DOHH2 (cell line): ENCODE results near the gene PPP4R2.

Source experiments
- H3F3A ChIP-seq: fragments of 200-600 bp; sonication (generic), shearing (Covaris generic); 2 replicates; pipeline ENCODE4 v1.6.0; 2016; ENCODE audit warnings: antibody characterized with exemption, mild to moderate bottlenecking; ENCODE audit not compliant: control insufficient read depth, insufficient read depth
- H3K27ac ChIP-seq: fragments of 200-600 bp; sonication (generic); 2 replicates; pipeline ENCODE4 v1.5.1; 2014; ENCODE audit warnings: low read depth, mild to moderate bottlenecking, low read length, moderate library complexity
- H3K27me3 ChIP-seq: fragments of 200-600 bp; sonication (generic); 2 replicates; pipeline ENCODE4 v1.6.1; 2014; ENCODE audit warnings: mild to moderate bottlenecking, low read length, mixed read lengths; ENCODE audit not compliant: control insufficient read depth
- H3K36me3 ChIP-seq: fragments of 200-600 bp; sonication (generic); 2 replicates; pipeline ENCODE4 v1.6.1; 2014; ENCODE audit warnings: mild to moderate bottlenecking, low read length, moderate library complexity, mixed read lengths; ENCODE audit not compliant: control insufficient read depth
- H3K4me1 ChIP-seq: fragments of 200-600 bp; sonication (generic); 2 replicates; pipeline ENCODE4 v1.6.1; 2014; ENCODE audit warnings: mild to moderate bottlenecking, low read length, mixed read lengths; ENCODE audit not compliant: control insufficient read depth
- H3K4me2 ChIP-seq: fragments of 200-600 bp; sonication (generic); 2 replicates; pipeline ENCODE4 v1.6.0; 2014; ENCODE audit warnings: mild to moderate bottlenecking, low read length, moderate library complexity
- H3K4me3 ChIP-seq: fragments of 200-600 bp; sonication (generic); 2 replicates; pipeline ENCODE4 v1.5.1; 2014; ENCODE audit warnings: mild to moderate bottlenecking, low read length, mixed read lengths
- H3K79me2 ChIP-seq: fragments of 200-600 bp; sonication (generic); 2 replicates; pipeline ENCODE4 v1.6.1; 2014; ENCODE audit warnings: mild to moderate bottlenecking, low read length, mixed read lengths; ENCODE audit not compliant: control insufficient read depth
- H3K9me2 ChIP-seq: fragments of 200-600 bp; sonication (generic); replicated peaks from 2 replicates; pipeline ENCODE4 v1.6.1; 2014; ENCODE audit warnings: mild to moderate bottlenecking, low read length, mixed read lengths; ENCODE audit not compliant: control insufficient read depth
- H3K9me3 ChIP-seq: fragments of 200-600 bp; sonication (generic); 2 replicates; pipeline ENCODE4 v1.6.1; 2014; ENCODE audit warnings: antibody characterized with exemption, low read length, mixed read lengths; ENCODE audit not compliant: control insufficient read depth, insufficient read depth
- H4K20me1 ChIP-seq: fragments of 200-600 bp; sonication (generic); 2 replicates; pipeline ENCODE4 v1.6.0; 2014; ENCODE audit warnings: low read depth, mild to moderate bottlenecking, antibody characterized with exemption, low read length, moderate library complexity; ENCODE audit not compliant: control insufficient read depth, insufficient read depth
- EZH2phosphoT487 ChIP-seq: fragments of 200-600 bp; sonication (generic); IDR thresholded peaks from 2 replicates; pipeline ENCODE4 v1.6.1; 2017; ENCODE audit warnings: borderline replicate concordance, mild to moderate bottlenecking, antibody characterized with exemption, low read length, moderate library complexity, mixed read lengths
- TF ChIP-seq, protein P1 (sequence below): fragments of 200-600 bp; sonication (generic); IDR thresholded peaks from one replicate; pipeline ENCODE4 v1.5.1; 2014; ENCODE audit warnings: antibody characterized with exemption, mild to moderate bottlenecking, low read depth, low read length; ENCODE audit not compliant: poor library complexity, severe bottlenecking

PPP4R2 gene

DNA sequence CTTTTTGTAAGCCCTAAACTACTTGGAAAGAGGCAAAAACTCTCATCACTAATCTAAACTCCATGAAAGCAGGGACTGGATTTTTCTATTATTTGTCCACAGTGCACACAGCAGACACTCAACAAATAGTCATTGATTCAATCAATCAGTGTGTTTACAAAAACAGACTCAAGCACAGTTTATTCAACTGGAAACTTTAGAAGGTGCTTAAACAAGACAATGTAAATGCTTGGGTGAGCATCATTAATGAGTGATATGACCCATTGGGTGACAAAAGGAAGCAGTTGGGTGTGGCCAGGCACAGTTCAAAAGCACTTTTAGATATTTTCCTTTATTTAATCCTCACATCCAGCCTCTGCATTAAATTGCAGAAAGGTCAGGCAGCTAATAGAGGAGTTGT, 32.0 kb upstream of the PPP4R2 start:
- TF ChIP-seq, protein P1, sequence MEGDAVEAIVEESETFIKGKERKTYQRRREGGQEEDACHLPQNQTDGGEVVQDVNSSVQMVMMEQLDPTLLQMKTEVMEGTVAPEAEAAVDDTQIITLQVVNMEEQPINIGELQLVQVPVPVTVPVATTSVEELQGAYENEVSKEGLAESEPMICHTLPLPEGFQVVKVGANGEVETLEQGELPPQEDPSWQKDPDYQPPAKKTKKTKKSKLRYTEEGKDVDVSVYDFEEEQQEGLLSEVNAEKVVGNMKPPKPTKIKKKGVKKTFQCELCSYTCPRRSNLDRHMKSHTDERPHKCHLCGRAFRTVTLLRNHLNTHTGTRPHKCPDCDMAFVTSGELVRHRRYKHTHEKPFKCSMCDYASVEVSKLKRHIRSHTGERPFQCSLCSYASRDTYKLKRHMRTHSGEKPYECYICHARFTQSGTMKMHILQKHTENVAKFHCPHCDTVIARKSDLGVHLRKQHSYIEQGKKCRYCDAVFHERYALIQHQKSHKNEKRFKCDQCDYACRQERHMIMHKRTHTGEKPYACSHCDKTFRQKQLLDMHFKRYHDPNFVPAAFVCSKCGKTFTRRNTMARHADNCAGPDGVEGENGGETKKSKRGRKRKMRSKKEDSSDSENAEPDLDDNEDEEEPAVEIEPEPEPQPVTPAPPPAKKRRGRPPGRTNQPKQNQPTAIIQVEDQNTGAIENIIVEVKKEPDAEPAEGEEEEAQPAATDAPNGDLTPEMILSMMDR = no peak
- TF ChIP-seq EZH2phosphoT487 = no peak
- no peak overlapping the region for H3K27ac ChIP-seq
- H3K4me1 ChIP-seq = peaks cover 10% of the 10 kb centered on the region
- H3K4me2 ChIP-seq = peak overlapping the region; percentile 21
- H4K20me1 ChIP-seq = no peaks in the 10 kb centered on the region
- H3K36me3 ChIP-seq = no peaks in the 10 kb centered on the region
- H3K9me2 ChIP-seq = no peaks in the 10 kb centered on the region
- peaks cover 2% of the 10 kb centered on the region; the same call in 1 of the 2 replicates for H3K27me3 ChIP-seq
- no peak overlapping the region for H3K4me3 ChIP-seq
- H3F3A ChIP-seq = no peaks in the 10 kb centered on the region
- no peaks in the 10 kb centered on the region for H3K9me3 ChIP-seq
- no peaks in the 10 kb centered on the region for H3K79me2 ChIP-seq

DNA sequence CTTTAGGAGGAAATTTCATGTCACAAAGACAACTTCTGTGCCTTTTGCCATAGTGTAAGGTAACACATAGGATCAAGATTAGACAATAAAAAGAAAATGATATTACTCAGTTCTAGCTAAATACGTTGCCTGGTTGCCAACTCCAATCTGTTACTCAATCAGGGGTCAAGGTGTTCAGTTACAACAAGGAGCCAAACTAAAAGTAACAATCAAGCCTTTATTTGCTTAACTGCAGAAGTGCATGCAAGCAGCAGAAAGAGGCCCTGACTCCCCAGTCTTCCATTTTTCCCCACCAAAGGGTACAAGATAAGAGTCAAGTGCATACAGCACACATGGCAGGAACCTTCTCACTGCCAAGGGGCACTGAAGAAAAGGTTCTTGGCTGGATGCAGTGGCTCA, 28.3 kb upstream of the PPP4R2 start:
- H3F3A ChIP-seq = no peaks in the 10 kb centered on the region
- no peaks in the 10 kb centered on the region for H3K27me3 ChIP-seq
- peaks cover 10% of the 10 kb centered on the region for H3K4me1 ChIP-seq
- H3K36me3 ChIP-seq = no peaks in the 10 kb centered on the region
- H3K4me3 ChIP-seq = no peak overlapping the region
- H3K9me2 ChIP-seq = no peaks in the 10 kb centered on the region
- no peaks in the 10 kb centered on the region for H3K9me3 ChIP-seq
- H3K27ac ChIP-seq = no peak overlapping the region
- no peak overlapping the region for H3K4me2 ChIP-seq
- no peak for TF ChIP-seq EZH2phosphoT487
- TF ChIP-seq, protein P1 = no peak
- H3K79me2 ChIP-seq = no peaks in the 10 kb centered on the region
- no peaks in the 10 kb centered on the region for H4K20me1 ChIP-seq

DNA sequence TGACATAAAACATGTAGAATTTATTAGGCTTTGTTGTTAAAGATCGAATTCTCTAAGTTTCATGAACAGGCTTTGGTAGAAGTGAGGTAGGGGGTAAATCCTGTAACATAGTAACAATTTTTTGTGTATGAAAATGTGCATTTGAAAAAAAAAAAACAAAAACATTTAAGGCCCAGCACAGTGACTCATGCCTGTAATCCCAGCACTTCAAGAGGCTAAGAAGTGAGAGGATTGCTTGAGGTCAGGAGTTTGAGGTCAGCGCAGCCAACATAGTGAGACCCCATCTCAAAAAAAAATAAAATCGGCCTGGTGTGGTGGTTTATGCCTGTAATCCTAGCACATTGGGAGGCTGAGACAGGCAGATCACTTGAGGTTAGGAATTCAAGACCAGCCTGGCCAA, 26.8 kb upstream of the PPP4R2 start:
- H3K4me3 ChIP-seq = no peak overlapping the region
- H3K4me2 ChIP-seq = no peak overlapping the region
- no peaks in the 10 kb centered on the region for H3K36me3 ChIP-seq
- no peaks in the 10 kb centered on the region for H3K9me2 ChIP-seq
- H3F3A ChIP-seq = no peaks in the 10 kb centered on the region
- H4K20me1 ChIP-seq = no peaks in the 10 kb centered on the region
- H3K79me2 ChIP-seq = no peaks in the 10 kb centered on the region
- H3K27ac ChIP-seq = no peak overlapping the region
- H3K27me3 ChIP-seq = no peaks in the 10 kb centered on the region
- peaks cover 6% of the 10 kb centered on the region for H3K4me1 ChIP-seq
- no peaks in the 10 kb centered on the region for H3K9me3 ChIP-seq
- TF ChIP-seq, protein P1 = no peak
- no peak for TF ChIP-seq EZH2phosphoT487

DNA sequence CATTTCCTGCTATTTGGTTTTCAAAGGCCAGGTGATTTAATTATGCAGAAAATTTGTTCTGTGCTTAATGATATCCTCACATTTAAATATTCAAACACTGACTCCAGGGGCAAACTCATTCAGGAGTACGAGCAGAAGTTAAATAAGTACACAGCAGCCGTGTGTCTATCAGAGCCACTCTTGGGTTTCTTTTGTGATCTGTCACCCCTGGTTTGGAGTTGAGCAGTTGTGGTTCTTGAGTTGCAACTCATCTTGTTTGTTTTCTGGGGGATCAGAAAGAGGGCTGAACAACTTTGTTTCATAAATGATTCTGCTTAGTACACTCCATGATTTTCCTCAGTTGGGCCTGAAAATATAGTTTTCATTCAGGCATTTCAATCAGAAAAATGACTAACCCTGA, 25.7 kb upstream of the PPP4R2 start:
- Histone ChIP-seq H3K27ac (no peak overlapping the region), H3K4me2 (no peak overlapping the region), H3F3A (no peaks in the 10 kb centered on the region), H3K4me1 (no peaks in the 10 kb centered on the region; the same call in 1 of the 2 replicates), H4K20me1 (no peaks in the 10 kb centered on the region), H3K9me2 (no peaks in the 10 kb centered on the region), H3K36me3 (no peaks in the 10 kb centered on the region), H3K79me2 (no peaks in the 10 kb centered on the region), H3K9me3 (no peaks in the 10 kb centered on the region), H3K27me3 (no peaks in the 10 kb centered on the region), H3K4me3 (no peak overlapping the region)
- TF ChIP-seq, protein P1 = no peak
- TF ChIP-seq EZH2phosphoT487 = no peak
